ENCODE measurements around the gene KIAA0319L.
"Not testable (repeated sequence)": the region's sequence is repeated elsewhere in the genome, so short reads cannot be mapped to it uniquely, and the experiment has no call there.

The KIAA0319L gene

GRCh38 chr1:35477870-35478269 is 79.3 kb downstream of the KIAA0319L start:
- no peak for DNase-seq

GRCh38 chr1:35475856-35476674 is 81.1 kb downstream of the KIAA0319L start:
- peak; percentile 55 for DNase-seq

DNA sequence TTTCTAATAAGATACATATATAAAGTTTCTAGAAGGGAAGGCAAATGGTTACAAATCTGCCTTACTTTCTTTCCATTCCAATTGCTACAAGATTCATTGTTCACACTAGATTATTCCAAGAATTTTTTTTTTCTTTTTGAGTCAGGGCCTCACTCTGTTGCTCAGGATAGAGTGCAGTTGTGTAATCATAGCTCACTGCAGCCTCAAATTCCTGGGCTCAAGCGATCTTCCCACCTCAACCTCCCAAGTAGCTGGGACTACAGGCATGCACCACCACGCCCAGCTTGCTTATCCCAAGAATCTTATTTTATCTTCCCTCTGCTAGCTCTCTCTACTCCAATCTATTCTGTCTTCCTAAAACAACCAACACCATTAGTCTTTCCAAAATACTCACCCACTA is 81.8 kb downstream of the KIAA0319L start:
- DNase-seq: no peak

DNA sequence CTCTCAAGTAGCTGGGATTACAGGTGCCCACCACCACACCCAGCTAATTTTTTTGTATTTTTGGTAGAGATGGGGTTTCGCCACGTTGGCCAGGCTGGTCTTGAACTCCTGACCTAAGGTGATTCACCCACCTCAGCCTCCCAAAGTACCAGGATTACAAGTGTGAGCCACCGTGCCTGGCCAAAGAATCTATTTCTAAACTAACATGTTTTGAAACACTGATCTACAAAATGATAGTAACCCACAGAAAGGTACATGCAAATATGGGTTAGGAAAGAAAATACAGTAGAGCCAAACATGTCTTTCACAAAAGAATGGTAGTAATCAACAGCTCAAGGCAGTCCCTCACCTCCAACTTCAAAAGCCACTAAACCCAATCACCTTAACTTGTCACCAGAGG is 84.0 kb downstream of the KIAA0319L start:
- DNase-seq: not testable (repeated sequence)

GRCh38 chr1:35470977-35471613 is 86.1 kb downstream of the KIAA0319L start:
- no peak for DNase-seq

DNA sequence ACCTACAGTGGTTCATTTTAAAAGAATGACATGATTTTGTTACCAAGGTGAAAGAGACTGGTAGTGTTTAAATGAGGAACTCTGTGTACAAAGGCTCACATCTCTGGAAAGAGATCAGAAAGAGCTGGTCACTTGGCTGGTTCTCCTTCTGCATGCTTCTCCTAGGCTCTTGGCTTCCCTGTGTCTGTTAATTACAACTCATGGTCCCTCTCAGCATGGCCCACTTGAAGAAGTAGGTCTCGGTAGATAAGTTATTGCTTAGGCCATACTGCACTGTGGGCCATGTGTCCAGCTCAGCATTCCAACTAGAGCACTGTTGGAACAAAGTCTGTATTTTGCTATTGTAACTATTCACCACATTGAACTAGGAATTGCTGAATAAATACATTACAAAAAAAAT is 91.1 kb downstream of the KIAA0319L start:
- no peak for DNase-seq

- not testable (repeated sequence) for DNase-seq
These were observed 93.5 kb downstream of the KIAA0319L start for GRCh38 chr1:35463749-35464148.

- DNase-seq: no peak
These were observed 94.0 kb downstream of the KIAA0319L start for GRCh38 chr1:35463232-35463631.

GRCh38 chr1:35461966-35462651 is 95.1 kb downstream of the KIAA0319L start:
- DNase-seq: no peak

- DNase-seq: no peak
These were observed 96.4 kb downstream of the KIAA0319L start for GRCh38 chr1:35460796-35461195.

DNA sequence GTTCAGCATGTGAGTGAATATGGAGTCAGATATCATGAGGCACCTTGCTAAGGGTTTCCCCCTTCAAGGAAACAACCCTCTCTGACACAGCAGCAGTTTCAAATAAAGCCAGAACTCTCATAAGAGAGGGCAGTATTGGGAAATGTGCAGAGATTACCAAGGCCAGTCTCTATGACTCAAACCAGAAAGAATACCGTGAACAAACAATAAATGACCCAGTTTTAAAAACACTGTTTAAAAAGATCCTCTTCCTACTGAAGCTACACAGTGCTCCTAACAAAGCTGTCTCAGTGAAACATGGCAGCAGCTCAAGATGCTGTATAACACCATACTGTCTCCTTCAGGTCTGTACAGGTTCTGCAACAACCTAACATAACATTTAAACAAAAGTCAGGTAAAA is 102.6 kb downstream of the KIAA0319L start:
- DNase-seq: no peak

- DNase-seq: no peak
These were observed 103.0 kb downstream of the KIAA0319L start for GRCh38 chr1:35454176-35454575.

GRCh38 chr1:35453031-35453430 is 104.2 kb downstream of the KIAA0319L start:
- no peak for DNase-seq

- no peak for DNase-seq
These were observed 105.0 kb downstream of the KIAA0319L start for GRCh38 chr1:35452106-35452774.

DNA sequence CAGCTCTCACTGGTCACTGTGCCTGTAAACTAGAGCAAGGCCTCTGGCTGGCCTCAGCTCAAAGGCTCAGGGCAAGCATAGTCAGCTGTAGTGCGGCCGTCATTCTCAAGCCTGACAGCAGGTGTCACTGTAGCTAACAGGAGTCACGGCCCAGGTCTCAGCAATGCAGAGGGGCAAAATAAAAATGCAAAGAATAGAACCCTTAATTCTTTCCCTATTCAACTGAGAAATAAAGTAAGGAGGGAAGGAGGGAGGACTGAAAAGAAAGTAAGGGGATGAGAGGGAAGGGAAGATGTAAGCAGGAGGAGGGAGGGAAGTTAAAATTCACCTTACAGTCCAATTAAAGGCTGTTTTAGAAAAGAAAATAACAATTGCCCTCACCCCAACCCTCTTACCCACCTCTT is 106.1 kb downstream of the KIAA0319L start:
- DNase-seq: no peak

GRCh38 chr1:35449334-35450008 is 107.7 kb downstream of the KIAA0319L start:
- no peak for DNase-seq

GRCh38 chr1:35448344-35448801 is 108.8 kb downstream of the KIAA0319L start:
- DNase-seq: no peak

DNA sequence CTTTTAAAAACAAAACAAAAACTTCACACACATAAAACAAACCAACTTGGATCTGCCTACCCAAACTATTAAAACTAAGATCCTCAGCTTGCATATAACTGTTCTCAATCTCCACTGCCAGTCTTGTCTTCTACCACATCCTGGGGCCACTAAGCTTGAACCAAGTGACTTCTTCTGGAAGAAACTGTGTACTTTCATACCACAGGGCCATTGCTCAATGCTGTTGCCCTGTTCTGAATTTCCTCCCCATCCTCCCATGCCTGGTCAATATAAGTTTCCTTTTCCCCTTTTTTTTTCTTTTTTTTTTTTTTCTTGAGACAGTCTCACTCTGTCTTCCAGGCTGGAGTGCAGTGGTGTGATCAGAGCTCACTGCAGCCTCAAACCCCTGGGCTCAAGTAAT is 109.9 kb downstream of the KIAA0319L start:
- DNase-seq: no peak

DNA sequence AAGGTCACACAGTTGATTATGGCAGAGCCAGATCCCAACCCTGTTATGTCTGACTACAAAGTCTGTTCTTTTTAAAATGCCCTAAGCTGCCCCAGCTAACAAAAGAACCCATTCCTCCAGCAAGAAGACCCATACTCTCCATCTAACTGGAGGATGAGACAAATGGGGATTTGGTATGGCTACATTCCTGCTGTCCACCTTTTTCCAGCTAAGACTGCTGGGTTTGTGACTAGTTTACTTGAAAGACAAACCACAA is 112.8 kb downstream of the KIAA0319L start:
- no peak for DNase-seq

- DNase-seq: no peak
These were observed 113.3 kb downstream of the KIAA0319L start for GRCh38 chr1:35443768-35444518.

GRCh38 chr1:35442734-35443133 is 114.5 kb downstream of the KIAA0319L start:
- DNase-seq: no peak

- no peak for DNase-seq
These were observed 115.2 kb downstream of the KIAA0319L start for GRCh38 chr1:35441926-35442579.
